PC-3 (cell line): ENCODE data around the gene DYNLL1. TPM values are rescaled to one million over a fixed set of nuclear protein-coding genes. Genes with fewer than 3 reads are reported as not detected.

Source experiments
- ATAC-seq: fragments of 200-7000 bp; cut with Tn5 transposase; 2 replicates; pipeline ENCODE4 v1.9.1; 2020; ENCODE audit warnings: mild to moderate bottlenecking, moderate library complexity
- BruUV-seq: library from RNA; stranded (reverse); fragments of 400-500 nt; replicated peaks from 2 replicates; lab custom pipeline; 2021; lab: Mats Ljungman, UMichigan
- CTCF ChIA-PET: fragments of 300-600 bp; sonication (Branson Sonifier 250); formaldehyde crosslinking; loops from one replicate; lab custom pipeline; 2022; ENCODE audit warnings: antibody characterized with exemption; lab: Charles Lee
- POLR2A ChIA-PET: fragments of 300-600 bp; sonication (Branson Sonifier 250); formaldehyde crosslinking; loops from one replicate; lab custom pipeline; 2022; ENCODE audit warnings: antibody characterized with exemption; ENCODE audit not compliant: unreplicated experiment; lab: Charles Lee
- DNase-seq: peaks from one replicate; pipeline ENCODE4 v3.0.0-alpha.2; 2015
- H2AFZ ChIP-seq: fragments of 300-600 bp; sonication (generic); 2 replicates; pipeline ENCODE4 v1.6.0; 2016; ENCODE audit warnings: antibody characterized with exemption, low read length
- H3F3A ChIP-seq: fragments of 300-600 bp; sonication (generic); one replicate; pipeline ENCODE4 v1.6.0; 2017; ENCODE audit warnings: antibody characterized with exemption, low read length, control low read depth, mild to moderate bottlenecking; ENCODE audit not compliant: unreplicated experiment
- H3K27ac ChIP-seq: fragments of 300-600 bp; sonication (generic); 2 replicates; pipeline ENCODE4 v1.5.1; 2016; ENCODE audit warnings: mild to moderate bottlenecking, low read length
- H3K27me3 ChIP-seq: fragments of 300-600 bp; sonication (generic); 2 replicates; pipeline ENCODE4 v1.6.1; 2016; ENCODE audit warnings: low read length, mixed read lengths
- H3K36me3 ChIP-seq: fragments of 300-600 bp; sonication (generic); 2 replicates; pipeline ENCODE4 v1.6.1; 2016; ENCODE audit warnings: low read depth, mixed run types, low read length, mixed read lengths
- H3K4me1 ChIP-seq: fragments of 300-600 bp; sonication (generic); 2 replicates; pipeline ENCODE4 v1.5.1; 2016; ENCODE audit warnings: low read length; ENCODE audit not compliant: insufficient read depth
- H3K4me2 ChIP-seq: fragments of 300-600 bp; sonication (generic); 2 replicates; pipeline ENCODE4 v1.6.0; 2016; ENCODE audit warnings: low read length
- H3K4me3 ChIP-seq: fragments of 300-600 bp; sonication (generic); 2 replicates; pipeline ENCODE4 v1.5.1; 2016; ENCODE audit warnings: mild to moderate bottlenecking, low read length, mixed read lengths
- H3K79me2 ChIP-seq: fragments of 300-600 bp; sonication (generic); 2 replicates; pipeline ENCODE4 v1.6.1; 2017; ENCODE audit warnings: low read length, mixed read lengths
- H3K9ac ChIP-seq: fragments of 300-600 bp; sonication (generic); 2 replicates; pipeline ENCODE4 v1.6.0; 2016; ENCODE audit warnings: mild to moderate bottlenecking, low read length
- H3K9me2 ChIP-seq: fragments of 300-600 bp; sonication (generic); replicated peaks from 2 replicates; pipeline ENCODE4 v1.6.1; 2016; ENCODE audit warnings: mixed run types, low read length, mixed read lengths
- H3K9me3 ChIP-seq: fragments of 300-600 bp; sonication (generic); 2 replicates; pipeline ENCODE4 v1.6.1; 2016; ENCODE audit warnings: low read length, mixed read lengths
- H4K20me1 ChIP-seq: fragments of 300-600 bp; sonication (generic); 2 replicates; pipeline ENCODE4 v1.6.1; 2016; ENCODE audit warnings: low read length, mixed read lengths
- EZH2 ChIP-seq: fragments of 300-600 bp; sonication (generic); IDR thresholded peaks from one replicate; pipeline ENCODE4 v1.6.1; 2017; ENCODE audit warnings: antibody characterized with exemption, mild to moderate bottlenecking, low read length; ENCODE audit not compliant: unreplicated experiment
- EZH2phosphoT487 ChIP-seq: fragments of 300-600 bp; sonication (generic); IDR thresholded peaks from 2 replicates; pipeline ENCODE4 v1.6.1; 2018; ENCODE audit warnings: mild to moderate bottlenecking, antibody characterized with exemption, low read length, borderline replicate concordance
- intact Hi-C: fragments of 100-400 bp; cut with micrococcal nuclease; formaldehyde crosslinking; loops from 2 replicates; pipeline ENCODE4 v1.9.0; 2023
- total RNA-seq: library from RNA; depleted of rRNA; stranded (reverse); fragments of >200 nt; gene quantifications from 2 replicates; pipeline ENCODE4 v1.2.3, GENCODE V29; 2014
- TF ChIP-seq, protein P1 (sequence below): fragments of 300-600 bp; sonication (generic); conservative IDR thresholded peaks from 2 replicates; pipeline ENCODE4 v1.5.1; 2017; ENCODE audit warnings: antibody characterized with exemption, low read depth, mild to moderate bottlenecking, low read length

The DYNLL1 gene
- total RNA-seq, 1 experiment from 2014 or later = 396 TPM

DNA sequence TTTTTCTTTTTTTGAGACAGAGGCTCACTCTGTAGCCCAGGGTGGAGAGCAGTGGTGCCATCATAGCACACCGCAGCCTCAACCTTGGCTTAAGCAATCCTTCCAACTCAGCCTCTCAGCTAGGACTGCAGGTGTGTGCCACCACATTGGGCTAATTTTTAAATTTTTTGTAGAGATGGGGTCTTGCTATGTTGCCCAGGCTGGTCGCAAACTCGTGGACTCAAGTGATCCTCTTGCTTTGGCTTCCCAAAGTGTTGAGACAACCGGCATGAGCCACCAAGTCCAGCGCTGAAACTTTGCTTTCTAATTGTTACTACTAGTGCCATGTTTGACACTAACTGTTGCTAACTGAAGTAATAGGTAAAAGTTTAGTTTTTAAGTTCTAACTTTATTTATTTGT lies 46.3 kb downstream of the DYNLL1 start:
- H3K9ac ChIP-seq = no peak overlapping the region
- peaks cover 64% of the 10 kb centered on the region for H3K4me1 ChIP-seq
- POLR2A ChIA-PET = no interaction called here
- no peaks in the 10 kb centered on the region for H3K9me3 ChIP-seq
- TF ChIP-seq, protein P1, sequence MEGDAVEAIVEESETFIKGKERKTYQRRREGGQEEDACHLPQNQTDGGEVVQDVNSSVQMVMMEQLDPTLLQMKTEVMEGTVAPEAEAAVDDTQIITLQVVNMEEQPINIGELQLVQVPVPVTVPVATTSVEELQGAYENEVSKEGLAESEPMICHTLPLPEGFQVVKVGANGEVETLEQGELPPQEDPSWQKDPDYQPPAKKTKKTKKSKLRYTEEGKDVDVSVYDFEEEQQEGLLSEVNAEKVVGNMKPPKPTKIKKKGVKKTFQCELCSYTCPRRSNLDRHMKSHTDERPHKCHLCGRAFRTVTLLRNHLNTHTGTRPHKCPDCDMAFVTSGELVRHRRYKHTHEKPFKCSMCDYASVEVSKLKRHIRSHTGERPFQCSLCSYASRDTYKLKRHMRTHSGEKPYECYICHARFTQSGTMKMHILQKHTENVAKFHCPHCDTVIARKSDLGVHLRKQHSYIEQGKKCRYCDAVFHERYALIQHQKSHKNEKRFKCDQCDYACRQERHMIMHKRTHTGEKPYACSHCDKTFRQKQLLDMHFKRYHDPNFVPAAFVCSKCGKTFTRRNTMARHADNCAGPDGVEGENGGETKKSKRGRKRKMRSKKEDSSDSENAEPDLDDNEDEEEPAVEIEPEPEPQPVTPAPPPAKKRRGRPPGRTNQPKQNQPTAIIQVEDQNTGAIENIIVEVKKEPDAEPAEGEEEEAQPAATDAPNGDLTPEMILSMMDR = no peak
- TF ChIP-seq EZH2phosphoT487 (no peak), EZH2 (no peak)
- CTCF ChIA-PET = no interaction called here
- no peak overlapping the region for H3K27ac ChIP-seq
- H4K20me1 ChIP-seq = peaks cover 51% of the 10 kb centered on the region
- ATAC-seq = no peak
- no TSS peak for BruUV-seq
- peaks cover 90% of the 10 kb centered on the region for H3K79me2 ChIP-seq
- H2AFZ ChIP-seq = no peak overlapping the region
- no peak for DNase-seq
- peaks cover 12% of the 10 kb centered on the region for H3K36me3 ChIP-seq
- no peak overlapping the region for H3K4me3 ChIP-seq
- H3K4me2 ChIP-seq = no peak overlapping the region
- H3F3A ChIP-seq = peaks cover 33% of the 10 kb centered on the region
- no peaks in the 10 kb centered on the region for H3K27me3 ChIP-seq
- no peaks in the 10 kb centered on the region for H3K9me2 ChIP-seq
- intact Hi-C loops = no loop called here

DNA sequence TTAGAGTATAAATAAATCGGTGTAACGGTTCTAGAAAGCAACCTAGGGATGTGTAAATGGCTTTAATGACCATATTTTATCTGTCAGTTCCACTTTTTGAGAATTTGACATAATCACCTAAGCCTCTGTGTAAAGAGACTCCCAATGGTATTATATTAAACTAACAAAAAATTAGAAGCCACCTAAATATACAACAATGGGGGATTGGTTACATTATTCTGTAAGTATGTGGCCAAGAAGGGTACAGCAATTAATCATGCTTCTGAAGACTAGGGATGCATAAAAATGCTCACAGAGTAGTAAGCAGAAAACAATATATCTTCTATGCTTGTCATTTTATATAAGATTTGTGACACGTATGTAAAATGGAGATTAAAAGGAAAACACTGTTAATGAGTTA lies 48.8 kb downstream of the DYNLL1 start:
- H4K20me1 ChIP-seq = peaks cover 38% of the 10 kb centered on the region
- POLR2A ChIA-PET = interaction anchor here (0.6 kb wide), 1 partner anchor 37 kb away, joined by 5 read pairs; the partner anchor contains the start of gene POP5
- H3K79me2 ChIP-seq = peaks cover 89% of the 10 kb centered on the region
- H3K27ac ChIP-seq = peak overlapping the region; percentile 94
- H3K27me3 ChIP-seq = no peaks in the 10 kb centered on the region
- ATAC-seq (peak; percentile 11; the same call in 1 of the 2 replicates), DNase-seq (peak; percentile 34)
- H3K4me3 ChIP-seq = no peak overlapping the region
- H3K4me1 ChIP-seq = peaks cover 46% of the 10 kb centered on the region
- BruUV-seq = no TSS peak
- H3K36me3 ChIP-seq = peaks cover 30% of the 10 kb centered on the region
- H3K9ac ChIP-seq = no peak overlapping the region
- H3K9me3 ChIP-seq = no peaks in the 10 kb centered on the region
- TF ChIP-seq EZH2phosphoT487 (no peak), EZH2 (no peak)
- TF ChIP-seq, protein P1 = no peak
- H3K9me2 ChIP-seq = no peaks in the 10 kb centered on the region
- peaks cover 19% of the 10 kb centered on the region for H3F3A ChIP-seq
- H3K4me2 ChIP-seq = peak overlapping the region; percentile 13
- intact Hi-C loops = no loop called here
- CTCF ChIA-PET = no interaction called here
- H2AFZ ChIP-seq = no peak overlapping the region

DNA sequence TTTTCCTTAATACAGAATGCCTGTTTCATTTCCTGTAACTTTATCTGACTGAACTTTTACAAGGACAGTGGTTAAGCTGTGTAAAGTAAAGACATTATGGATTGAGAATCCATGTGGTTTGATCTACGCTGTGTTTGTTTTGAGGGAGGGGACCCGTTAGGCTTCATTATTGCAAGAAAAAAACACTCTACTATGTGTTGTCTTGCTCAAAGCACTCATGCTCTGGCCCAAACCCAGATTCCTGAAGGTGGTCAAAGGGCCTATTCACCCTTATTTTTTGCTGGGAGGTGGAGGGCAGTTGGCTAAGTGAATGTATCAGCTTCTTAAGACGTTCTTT lies 50.1 kb downstream of the DYNLL1 start:
- TF ChIP-seq EZH2 (no peak), EZH2phosphoT487 (no peak)
- TF ChIP-seq, protein P1 = no peak
- peaks cover 19% of the 10 kb centered on the region for H3F3A ChIP-seq
- ChIA-PET CTCF (interaction anchor here (1.0 kb wide), 1 partner anchor 10 kb away, joined by 3 read pairs; no protein-coding TSS in a partner anchor), POLR2A (interaction anchor here (0.6 to 1.0 kb wide), 2 partner anchors 17 to 688 kb away, joined by 3 to 6 read pairs; partner anchors contain the start of gene COQ5)
- intact Hi-C loops = loop anchor here (1.0 kb wide), 2 partner anchors 8 to 20 kb away; no protein-coding TSS in a partner anchor
- ATAC-seq (peak; percentile 87), DNase-seq (peak; percentile 88)
- no peaks in the 10 kb centered on the region for H3K9me2 ChIP-seq
- BruUV-seq = no TSS peak
- H3K9ac ChIP-seq = peak overlapping the region; percentile 74
- peak overlapping the region; percentile 78 for H3K4me2 ChIP-seq
- no peaks in the 10 kb centered on the region for H3K27me3 ChIP-seq
- peak overlapping the region; percentile 94 for H3K27ac ChIP-seq
- peaks cover 35% of the 10 kb centered on the region for H4K20me1 ChIP-seq
- no peaks in the 10 kb centered on the region for H3K9me3 ChIP-seq
- peak overlapping the region; percentile 58 for H3K4me3 ChIP-seq
- peaks cover 86% of the 10 kb centered on the region for H3K79me2 ChIP-seq
- H3K4me1 ChIP-seq = peaks cover 36% of the 10 kb centered on the region
- H3K36me3 ChIP-seq = peaks cover 28% of the 10 kb centered on the region
- no peak overlapping the region for H2AFZ ChIP-seq
